HepG2 (cell line): ENCODE results near the gene ADGRD1. TPM values are rescaled to one million over a fixed set of nuclear protein-coding genes. Genes with fewer than 3 reads are reported as not detected.
A peak's percentile ranks its signal among the peaks of the same experiment; 100 is the strongest.

ENCODE experiments used
- ATAC-seq: fragments of 200-7000 bp; cut with Tn5 transposase; 3 replicates; pipeline ENCODE4 v1.9.1; 2020; ENCODE audit warnings: mild to moderate bottlenecking, moderate library complexity
- BruUV-seq: library from RNA; stranded (reverse); fragments of 400-500 nt; replicated peaks from 2 replicates; lab custom pipeline; 2021; lab: Mats Ljungman, UMichigan
- CTCF ChIA-PET: fragments of 300-600 bp; formaldehyde crosslinking; extraction: SDS; loops from one replicate; lab custom pipeline; 2021; ENCODE audit warnings: low total read pairs, inconsistent platforms, low intra/inter-chr PET ratio; lab: Yijun Ruan, JAX
- POLR2A ChIA-PET: fragments of 350-600 bp; sonication (Branson Sonifier 250); formaldehyde crosslinking; loops from one replicate; lab custom pipeline; 2020; ENCODE audit warnings: antibody characterized with exemption, inconsistent platforms; lab: Yijun Ruan, JAX
- DNase-seq: peaks from one replicate; pipeline ENCODE4 v3.0.0-alpha.2; 2015; ENCODE audit warnings: low spot score
- FAIRE-seq: peaks from 3 replicates; lab custom pipeline; 2011; peaks lifted over from hg19 to GRCh38; lab: Jason Lieb, UNC
- H2AFZ ChIP-seq: one replicate; pipeline ENCODE4 v1.6.1; 2011; ENCODE audit warnings: low read length, inconsistent platforms
- H3K27ac ChIP-seq: fragments of 300-600 bp; 3 replicates; pipeline ENCODE4 v1.8.0; 2011; ENCODE audit warnings: mixed run types, mild to moderate bottlenecking, mixed read lengths, low read length, inconsistent platforms; ENCODE audit not compliant: insufficient read depth; ENCODE audit errors: extremely low read length
- H3K27me3 ChIP-seq, 2 experiments: fragments of 200-600 bp in 1 of 2; 2 replicates in 1 of 2; 3 replicates in 1 of 2; pipeline versions ENCODE4 v1.6.0 to v1.8.0; 2011; ENCODE audit warnings: low read length in 2 of 2, mild to moderate bottlenecking in 2 of 2, moderate library complexity in 2 of 2, inconsistent platforms in 1 of 2; ENCODE audit not compliant: insufficient read depth in 2 of 2, control insufficient read depth in 1 of 2
- H3K36me3 ChIP-seq, 2 experiments: fragments of 200-600 bp in 1 of 2; replicated peaks in 1 of 2; 2 replicates in 1 of 2; 3 replicates in 1 of 2; pipeline versions ENCODE4 v1.5.1 to v1.8.0; 2011; ENCODE audit warnings: low read length in 2 of 2, inconsistent platforms in 1 of 2; ENCODE audit not compliant: insufficient read depth in 2 of 2, control insufficient read depth in 1 of 2
- H3K4me1 ChIP-seq: 2 replicates; pipeline ENCODE4 v1.5.1; 2012; ENCODE audit warnings: low read length, inconsistent platforms; ENCODE audit not compliant: insufficient read depth
- H3K4me2 ChIP-seq: 2 replicates; pipeline ENCODE4 v1.6.0; 2011; ENCODE audit warnings: low read depth, low read length, inconsistent platforms
- H3K4me3 ChIP-seq, 3 experiments: fragments of 200-600 bp in 1 of 3; sonication (generic), shearing (Covaris generic) in 1 of 3; replicated peaks in 1 of 3; 2 replicates each; pipeline ENCODE4 v1.5.1; 2011 to 2016; ENCODE audit warnings: low read length in 3 of 3, inconsistent platforms in 2 of 3, low read depth in 2 of 3, mild to moderate bottlenecking in 2 of 3, control low read depth in 1 of 3, mixed read lengths in 1 of 3; ENCODE audit not compliant: insufficient read depth in 1 of 3
- H3K79me2 ChIP-seq: one replicate; pipeline ENCODE4 v1.6.1; 2011; ENCODE audit warnings: low read length, inconsistent platforms; ENCODE audit not compliant: insufficient read depth
- H3K9ac ChIP-seq: 2 replicates; pipeline ENCODE4 v1.6.0; 2011; ENCODE audit warnings: mild to moderate bottlenecking, low read depth, low read length, inconsistent platforms; ENCODE audit not compliant: insufficient read depth
- H3K9me3 ChIP-seq: 2 replicates; pipeline ENCODE4 v1.5.1; 2012; ENCODE audit warnings: mild to moderate bottlenecking, low read length
- H4K20me1 ChIP-seq: 2 replicates; pipeline ENCODE4 v1.6.0; 2011; ENCODE audit warnings: inconsistent platforms, mild to moderate bottlenecking, low read length, moderate library complexity; ENCODE audit not compliant: insufficient read depth
- CC2D1A ChIP-seq: sonication (generic); formaldehyde crosslinking; IDR thresholded peaks from 2 replicates; pipeline ENCODE4 v1.8.1; 2023; ENCODE audit warnings: mild to moderate bottlenecking, missing genetic modification reagents
- CEBPB ChIP-seq: IDR thresholded peaks from 2 replicates; pipeline ENCODE4 v1.6.1; 2011; ENCODE audit warnings: low read depth, low read length, improper control_type of control experiment, borderline replicate concordance
- HOXA7 ChIP-seq: sonication (generic); formaldehyde crosslinking; IDR thresholded peaks from 2 replicates; pipeline ENCODE4 v1.8.1; 2022; ENCODE audit warnings: mild to moderate bottlenecking, missing genetic modification reagents, moderate library complexity
- ISL2 ChIP-seq: sonication (generic); formaldehyde crosslinking; IDR thresholded peaks from 2 replicates; pipeline ENCODE4 v1.5.0; 2020; ENCODE audit warnings: missing genetic modification reagents
- KAT2B ChIP-seq: fragments of 150-350 bp; IDR thresholded peaks from 2 replicates; pipeline ENCODE4 v1.6.1; 2014; ENCODE audit warnings: low read depth, low read length, borderline replicate concordance
- PBX3 ChIP-seq: sonication (generic); formaldehyde crosslinking; IDR thresholded peaks from 2 replicates; pipeline ENCODE4 v1.8.1; 2023; ENCODE audit warnings: missing genetic modification reagents, inconsistent platforms, borderline replicate concordance
- SIN3B ChIP-seq: fragments of 150-350 bp; IDR thresholded peaks from 2 replicates; pipeline ENCODE4 v1.6.1; 2014; ENCODE audit warnings: low read length
- SMYD3 ChIP-seq: sonication (generic); formaldehyde crosslinking; IDR thresholded peaks from 2 replicates; pipeline ENCODE4 v1.8.1; 2023; ENCODE audit warnings: mild to moderate bottlenecking, missing genetic modification reagents
- TFAP4 ChIP-seq: sonication (generic); IDR thresholded peaks from 2 replicates; pipeline ENCODE4 v1.6.1; 2016; ENCODE audit warnings: low read depth, borderline replicate concordance
- ZNF224 ChIP-seq: sonication (generic); formaldehyde crosslinking; IDR thresholded peaks from 2 replicates; pipeline ENCODE4 v1.5.0; 2020; ENCODE audit warnings: mild to moderate bottlenecking, missing genetic modification reagents
- ZNF280B ChIP-seq: sonication (generic); formaldehyde crosslinking; IDR thresholded peaks from 2 replicates; pipeline ENCODE4 v1.5.0; 2020; ENCODE audit warnings: missing genetic modification reagents, mild to moderate bottlenecking, borderline replicate concordance
- ZNF292 ChIP-seq: sonication (generic); formaldehyde crosslinking; IDR thresholded peaks from 2 replicates; pipeline ENCODE4 v1.8.1; 2022; ENCODE audit warnings: mild to moderate bottlenecking, low read depth, missing genetic modification reagents, borderline replicate concordance
- ZNF530 ChIP-seq: sonication (generic); formaldehyde crosslinking; IDR thresholded peaks from 2 replicates; pipeline ENCODE4 v1.5.0; 2020; ENCODE audit warnings: low read depth, mild to moderate bottlenecking, missing genetic modification reagents
- ZNF609 ChIP-seq: sonication (generic); formaldehyde crosslinking; IDR thresholded peaks from 2 replicates; pipeline ENCODE4 v1.4.0; 2020; ENCODE audit warnings: mild to moderate bottlenecking, missing genetic modification reagents, borderline replicate concordance
- ZSCAN21 ChIP-seq: sonication (generic); formaldehyde crosslinking; IDR thresholded peaks from 2 replicates; pipeline ENCODE4 v1.8.0; 2022; ENCODE audit warnings: mild to moderate bottlenecking, missing genetic modification reagents, moderate library complexity, borderline replicate concordance
- WGBS: methylation state at CpG from one replicate; pipeline ENCODE4 v1.1.6; 2017; ENCODE audit warnings: low lambda C conversion rate; 5-methylcytosine and 5-hydroxymethylcytosine counted together
- in situ Hi-C: cut with HindIII; loops from 2 replicates; pipeline ENCODE4 v1.10.0; 2017; ENCODE audit warnings: low pct_unique_long_range_greater_than_20kb; ENCODE audit not compliant: extremely low pct_ligation_motif_present
- intact Hi-C: fragments of 100-400 bp; cut with micrococcal nuclease; formaldehyde crosslinking; loops from one replicate; pipeline ENCODE4 v1.10.0; 2022; ENCODE audit not compliant: unreplicated experiment
- polyA plus RNA-seq, 8 experiments: library from polyadenylated mRNA; depleted of rRNA in 3 of 8; stranded (reverse) in 7 of 8; unstranded in 1 of 8; fragments of >200 nt; fragmentation: Illumina TruSeq in 4 of 8; extraction: Trizol in 4 of 8; gene quantifications; 2 replicates each; pipeline versions ENCODE4 v1.2.1 to v1.2.3, GENCODE V29; 2011 to 2016; ENCODE audit warnings: low read depth in 4 of 8, missing spikeins in 1 of 8, mixed read lengths in 1 of 8; ENCODE audit not compliant: insufficient read depth in 1 of 8
- total RNA-seq, 5 experiments: library from RNA; depleted of rRNA; stranded (reverse); fragments of >200 nt; fragmentation: Illumina TruSeq; extraction: Trizol; gene quantifications; 2 replicates each; pipeline ENCODE4 v1.2.3, GENCODE V29; 2016; ENCODE audit warnings: low read depth in 1 of 5

The ADGRD1 gene
- total and polyA plus RNA-seq, 2 of the 13 experiments (the other 11 are each of a cell fraction or from before 2014, with no cell fraction given): 0.46 to 12.4 TPM

- Histone ChIP-seq H3K4me1 (peaks cover 91% of the 10 kb centered on the region), H3K4me2 (peak overlapping the region; percentile 60), H3K9ac (peak overlapping the region; percentile 62), H4K20me1 (no peaks in the 10 kb centered on the region), H2AFZ (no peak overlapping the region), H3K4me3 (peak overlapping the region in 1 of 3 experiments; percentile 9; a peak in 1 of 6 replicates), H3K79me2 (no peaks in the 10 kb centered on the region), H3K27me3 (no peaks in the 10 kb centered on the region), H3K27ac (peak overlapping the region; percentile 92), H3K36me3 (no peaks in the 10 kb centered on the region), H3K9me3 (no peaks in the 10 kb centered on the region)
- FAIRE-seq (no peak), ATAC-seq (no peak), DNase-seq (no peak)
- 73% methylated on average over 11 of the region's 11 CpGs for WGBS
- no TSS peak for BruUV-seq
- CTCF ChIA-PET: no interaction called here
- in situ Hi-C loops (no loop called here), intact Hi-C loops (loop anchor here (1.0 to 5.0 kb wide), 2 partner anchors 30 to 65 kb away; no protein-coding TSS in a partner anchor)
- POLR2A ChIA-PET: interaction anchor here (1.2 to 3.9 kb wide), 10 partner anchors 8 to 108 kb away, joined by 3 to 45 read pairs (median 5); partner anchors contain the start of gene ADGRD1
- no peak for TF ChIP-seq HOXA7 (CRISPR knock-in tag)
- no peak for TF ChIP-seq ZNF224 (CRISPR knock-in tag)
- TF ChIP-seq ZNF530 (CRISPR knock-in tag): no peak
- no peak for TF ChIP-seq ZNF292 (CRISPR knock-in tag)
- no peak for TF ChIP-seq TFAP4
- no peak for TF ChIP-seq CC2D1A (CRISPR knock-in tag)
- no peak for TF ChIP-seq CEBPB
- TF ChIP-seq PBX3 (CRISPR knock-in tag): no peak
- TF ChIP-seq ISL2 (CRISPR knock-in tag): no peak
- TF ChIP-seq ZNF609 (CRISPR knock-in tag): no peak
- no peak for TF ChIP-seq SIN3B
- 0 out of 2 replicates have a peak, but pooled peaks have one; percentile 26 for TF ChIP-seq ZSCAN21
- TF ChIP-seq SMYD3 (CRISPR knock-in tag): no peak
- 0 out of 2 replicates have a peak, but pooled peaks have one; percentile 36 for TF ChIP-seq ZNF280B
- TF ChIP-seq KAT2B: no peak
Measured at GRCh38 chr12:130982565-130983225, 29.0 kb downstream of the ADGRD1 start.
